ENCODE measurements around the gene SLX4IP. TPM values are rescaled to one million over a fixed set of nuclear protein-coding genes. Genes with fewer than 3 reads are reported as not detected.
A peak's percentile ranks its signal among the peaks of the same experiment; 100 is the strongest.

SLX4IP gene
- total and polyA plus RNA-seq, 2 of the 13 experiments (the other 11 are each of a cell fraction or from before 2014, with no cell fraction given), result 3.6 to 7.3 TPM

DNA sequence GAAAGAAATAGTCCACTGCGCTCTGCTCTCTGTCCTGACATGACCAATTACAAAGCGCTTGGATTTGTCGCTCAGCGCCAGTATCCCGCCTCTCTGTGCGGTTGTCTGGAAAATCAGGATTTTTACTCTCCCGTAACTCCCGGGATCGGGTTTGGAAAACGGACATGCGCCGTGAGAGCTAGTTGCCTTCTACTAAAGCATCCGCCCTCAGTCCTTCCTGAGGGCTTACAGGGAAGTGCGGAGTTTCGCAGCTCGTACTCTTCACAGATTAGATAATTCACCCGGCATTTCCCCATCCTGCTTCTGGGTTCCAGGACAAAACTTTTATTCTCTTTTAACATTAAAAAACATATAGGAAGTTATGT, 656 bp upstream of the SLX4IP start (continued):
- TF ChIP-seq, protein P1, sequence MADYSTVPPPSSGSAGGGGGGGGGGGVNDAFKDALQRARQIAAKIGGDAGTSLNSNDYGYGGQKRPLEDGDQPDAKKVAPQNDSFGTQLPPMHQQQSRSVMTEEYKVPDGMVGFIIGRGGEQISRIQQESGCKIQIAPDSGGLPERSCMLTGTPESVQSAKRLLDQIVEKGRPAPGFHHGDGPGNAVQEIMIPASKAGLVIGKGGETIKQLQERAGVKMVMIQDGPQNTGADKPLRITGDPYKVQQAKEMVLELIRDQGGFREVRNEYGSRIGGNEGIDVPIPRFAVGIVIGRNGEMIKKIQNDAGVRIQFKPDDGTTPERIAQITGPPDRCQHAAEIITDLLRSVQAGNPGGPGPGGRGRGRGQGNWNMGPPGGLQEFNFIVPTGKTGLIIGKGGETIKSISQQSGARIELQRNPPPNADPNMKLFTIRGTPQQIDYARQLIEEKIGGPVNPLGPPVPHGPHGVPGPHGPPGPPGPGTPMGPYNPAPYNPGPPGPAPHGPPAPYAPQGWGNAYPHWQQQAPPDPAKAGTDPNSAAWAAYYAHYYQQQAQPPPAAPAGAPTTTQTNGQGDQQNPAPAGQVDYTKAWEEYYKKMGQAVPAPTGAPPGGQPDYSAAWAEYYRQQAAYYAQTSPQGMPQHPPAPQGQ (CRISPR knock-in tag; IDR thresholded peaks at IDR 0.05; ENCODE audit: borderline replicate concordance), result no peak
- TF ChIP-seq TBX3 (IDR thresholded peaks at IDR 0.05; ENCODE audit: borderline replicate concordance) (peak; percentile 48; the same call in 1 of the 2 replicates), ZNF563 (CRISPR knock-in tag; IDR thresholded peaks at IDR 0.05) (no peak), ZNF660 (CRISPR knock-in tag; IDR thresholded peaks at IDR 0.05; ENCODE audit: borderline replicate concordance, low read depth) (no peak), ZIK1 (CRISPR knock-in tag; IDR thresholded peaks at IDR 0.05; ENCODE audit: borderline replicate concordance, low read depth) (no peak; the same call in 1 of the 2 replicates), PRMT3 (CRISPR knock-in tag; IDR thresholded peaks at IDR 0.05; ENCODE audit: borderline replicate concordance, low read depth) (no peak), FOXK1 (CRISPR knock-in tag; IDR thresholded peaks at IDR 0.05; ENCODE audit: borderline replicate concordance, low read depth) (peak; percentile 13; the same call in 1 of the 2 replicates), ZNF350 (CRISPR knock-in tag; IDR thresholded peaks at IDR 0.05; ENCODE audit: borderline replicate concordance, low read depth) (no peak; the same call in 1 of the 2 replicates), HNF4A (CRISPR knock-in tag; IDR thresholded peaks at IDR 0.05) (no peak)
- TF ChIP-seq, protein P2, sequence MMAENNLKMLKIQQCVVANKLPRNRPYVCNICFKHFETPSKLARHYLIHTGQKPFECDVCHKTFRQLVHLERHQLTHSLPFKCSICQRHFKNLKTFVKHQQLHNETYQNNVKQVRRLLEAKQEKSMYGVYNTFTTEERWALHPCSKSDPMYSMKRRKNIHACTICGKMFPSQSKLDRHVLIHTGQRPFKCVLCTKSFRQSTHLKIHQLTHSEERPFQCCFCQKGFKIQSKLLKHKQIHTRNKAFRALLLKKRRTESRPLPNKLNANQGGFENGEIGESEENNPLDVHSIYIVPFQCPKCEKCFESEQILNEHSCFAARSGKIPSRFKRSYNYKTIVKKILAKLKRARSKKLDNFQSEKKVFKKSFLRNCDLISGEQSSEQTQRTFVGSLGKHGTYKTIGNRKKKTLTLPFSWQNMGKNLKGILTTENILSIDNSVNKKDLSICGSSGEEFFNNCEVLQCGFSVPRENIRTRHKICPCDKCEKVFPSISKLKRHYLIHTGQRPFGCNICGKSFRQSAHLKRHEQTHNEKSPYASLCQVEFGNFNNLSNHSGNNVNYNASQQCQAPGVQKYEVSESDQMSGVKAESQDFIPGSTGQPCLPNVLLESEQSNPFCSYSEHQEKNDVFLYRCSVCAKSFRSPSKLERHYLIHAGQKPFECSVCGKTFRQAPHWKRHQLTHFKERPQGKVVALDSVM (CRISPR knock-in tag; IDR thresholded peaks at IDR 0.05), result no peak
- TF ChIP-seq, protein P3, sequence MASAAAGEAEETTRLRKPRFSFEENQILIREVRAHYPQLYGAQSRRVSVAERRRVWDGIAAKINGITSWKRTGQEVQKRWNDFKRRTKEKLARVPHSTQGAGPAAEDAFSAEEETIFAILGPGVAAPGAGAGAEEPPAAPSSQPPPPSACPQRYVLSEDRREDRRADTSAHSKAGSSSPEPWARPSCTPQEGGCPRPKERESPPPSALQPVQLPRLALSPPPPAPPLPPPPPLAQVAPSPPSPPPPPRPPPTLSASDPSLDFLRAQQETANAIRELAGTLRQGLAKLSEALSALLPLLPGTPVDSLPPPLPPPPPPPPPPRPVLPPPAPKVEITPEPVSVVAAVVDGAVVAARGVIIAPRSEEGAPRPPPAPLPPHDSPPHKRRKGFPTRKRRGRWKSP (CRISPR knock-in tag; IDR thresholded peaks at IDR 0.05), result no peak
- TF ChIP-seq, protein P4, sequence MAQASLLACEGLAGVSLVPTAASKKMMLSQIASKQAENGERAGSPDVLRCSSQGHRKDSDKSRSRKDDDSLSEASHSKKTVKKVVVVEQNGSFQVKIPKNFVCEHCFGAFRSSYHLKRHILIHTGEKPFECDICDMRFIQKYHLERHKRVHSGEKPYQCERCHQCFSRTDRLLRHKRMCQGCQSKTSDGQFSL (CRISPR knock-in tag; IDR thresholded peaks at IDR 0.05), result no peak
- TF ChIP-seq, protein P5, sequence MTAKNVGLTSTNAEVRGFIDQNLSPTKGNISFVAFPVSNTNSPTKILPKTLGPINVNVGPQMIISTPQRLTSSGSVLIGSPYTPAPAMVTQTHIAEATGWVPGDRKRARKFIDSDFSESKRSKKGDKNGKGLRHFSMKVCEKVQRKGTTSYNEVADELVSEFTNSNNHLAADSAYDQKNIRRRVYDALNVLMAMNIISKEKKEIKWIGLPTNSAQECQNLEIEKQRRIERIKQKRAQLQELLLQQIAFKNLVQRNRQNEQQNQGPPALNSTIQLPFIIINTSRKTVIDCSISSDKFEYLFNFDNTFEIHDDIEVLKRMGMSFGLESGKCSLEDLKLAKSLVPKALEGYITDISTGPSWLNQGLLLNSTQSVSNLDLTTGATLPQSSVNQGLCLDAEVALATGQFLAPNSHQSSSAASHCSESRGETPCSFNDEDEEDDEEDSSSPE (CRISPR knock-in tag; IDR thresholded peaks at IDR 0.05), result no peak; the same call in 1 of the 2 replicates
- TF ChIP-seq, protein P6, sequence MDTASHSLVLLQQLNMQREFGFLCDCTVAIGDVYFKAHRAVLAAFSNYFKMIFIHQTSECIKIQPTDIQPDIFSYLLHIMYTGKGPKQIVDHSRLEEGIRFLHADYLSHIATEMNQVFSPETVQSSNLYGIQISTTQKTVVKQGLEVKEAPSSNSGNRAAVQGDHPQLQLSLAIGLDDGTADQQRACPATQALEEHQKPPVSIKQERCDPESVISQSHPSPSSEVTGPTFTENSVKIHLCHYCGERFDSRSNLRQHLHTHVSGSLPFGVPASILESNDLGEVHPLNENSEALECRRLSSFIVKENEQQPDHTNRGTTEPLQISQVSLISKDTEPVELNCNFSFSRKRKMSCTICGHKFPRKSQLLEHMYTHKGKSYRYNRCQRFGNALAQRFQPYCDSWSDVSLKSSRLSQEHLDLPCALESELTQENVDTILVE (CRISPR knock-in tag; IDR thresholded peaks at IDR 0.05), result peak; percentile 8; the same call in 1 of the 2 replicates
- TF ChIP-seq, protein P7, sequence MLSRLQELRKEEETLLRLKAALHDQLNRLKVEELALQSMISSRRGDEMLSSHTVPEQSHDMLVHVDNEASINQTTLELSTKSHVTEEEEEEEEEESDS (CRISPR knock-in tag; IDR thresholded peaks at IDR 0.05; ENCODE audit: borderline replicate concordance), result no peak
- TF ChIP-seq, protein P8, sequence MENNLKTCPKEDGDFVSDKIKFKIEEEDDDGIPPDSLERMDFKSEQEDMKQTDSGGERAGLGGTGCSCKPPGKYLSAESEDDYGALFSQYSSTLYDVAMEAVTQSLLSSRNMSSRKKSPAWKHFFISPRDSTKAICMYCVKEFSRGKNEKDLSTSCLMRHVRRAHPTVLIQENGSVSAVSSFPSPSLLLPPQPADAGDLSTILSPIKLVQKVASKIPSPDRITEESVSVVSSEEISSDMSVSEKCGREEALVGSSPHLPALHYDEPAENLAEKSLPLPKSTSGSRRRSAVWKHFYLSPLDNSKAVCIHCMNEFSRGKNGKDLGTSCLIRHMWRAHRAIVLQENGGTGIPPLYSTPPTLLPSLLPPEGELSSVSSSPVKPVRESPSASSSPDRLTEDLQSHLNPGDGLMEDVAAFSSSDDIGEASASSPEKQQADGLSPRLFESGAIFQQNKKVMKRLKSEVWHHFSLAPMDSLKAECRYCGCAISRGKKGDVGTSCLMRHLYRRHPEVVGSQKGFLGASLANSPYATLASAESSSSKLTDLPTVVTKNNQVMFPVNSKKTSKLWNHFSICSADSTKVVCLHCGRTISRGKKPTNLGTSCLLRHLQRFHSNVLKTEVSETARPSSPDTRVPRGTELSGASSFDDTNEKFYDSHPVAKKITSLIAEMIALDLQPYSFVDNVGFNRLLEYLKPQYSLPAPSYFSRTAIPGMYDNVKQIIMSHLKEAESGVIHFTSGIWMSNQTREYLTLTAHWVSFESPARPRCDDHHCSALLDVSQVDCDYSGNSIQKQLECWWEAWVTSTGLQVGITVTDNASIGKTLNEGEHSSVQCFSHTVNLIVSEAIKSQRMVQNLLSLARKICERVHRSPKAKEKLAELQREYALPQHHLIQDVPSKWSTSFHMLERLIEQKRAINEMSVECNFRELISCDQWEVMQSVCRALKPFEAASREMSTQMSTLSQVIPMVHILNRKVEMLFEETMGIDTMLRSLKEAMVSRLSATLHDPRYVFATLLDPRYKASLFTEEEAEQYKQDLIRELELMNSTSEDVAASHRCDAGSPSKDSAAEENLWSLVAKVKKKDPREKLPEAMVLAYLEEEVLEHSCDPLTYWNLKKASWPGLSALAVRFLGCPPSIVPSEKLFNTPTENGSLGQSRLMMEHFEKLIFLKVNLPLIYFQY (CRISPR knock-in tag; IDR thresholded peaks at IDR 0.05; ENCODE audit: borderline replicate concordance), result no peak
